ENCODE measurements around the gene NACA2. TPM values are rescaled to one million over a fixed set of nuclear protein-coding genes. Genes with fewer than 3 reads are reported as not detected.
A peak's percentile ranks its signal among the peaks of the same experiment; 100 is the strongest.

NACA2 gene
- total RNA-seq, 1 experiment from 2014 or later: not detected

DNA sequence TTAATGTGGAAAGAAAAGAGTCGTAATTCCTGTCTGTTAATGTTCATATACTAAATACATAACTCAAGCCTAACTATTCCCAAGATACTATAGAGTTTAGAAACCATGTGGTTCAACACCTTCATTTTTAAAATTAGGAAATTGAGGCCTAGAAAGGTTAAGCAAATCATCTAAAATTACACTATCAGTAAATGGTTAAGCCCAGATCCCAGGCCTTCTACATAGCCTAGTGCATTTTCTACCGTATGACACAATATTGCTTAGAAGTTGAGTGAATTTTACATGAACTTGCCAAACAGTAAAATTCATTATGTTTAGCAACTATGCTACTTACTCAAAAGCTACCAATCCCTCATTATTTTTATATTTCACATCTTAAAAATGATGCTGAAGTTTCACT lies 6.8 kb downstream of the NACA2 start:
- ChIA-PET RAD21 (ENCODE audit: low non-redundant PET in 1 of 2, low total read pairs in 2 of 2, uncharacterized antibody in 2 of 2, unreplicated experiment in 2 of 2) (interaction anchor here in 1 of 2 experiments (0.5 kb wide), 1 partner anchor 860 kb away, joined by 3 read pairs; no protein-coding TSS in a partner anchor), POLR2A (interaction anchor here (0.9 kb wide), 1 partner anchor 12 kb away, joined by 3 read pairs; no protein-coding TSS in a partner anchor)
- TF ChIP-seq SRF (IDR thresholded peaks at IDR 0.05; ENCODE audit: low read depth): no peak
- TF ChIP-seq TCF7L2 (IDR thresholded peaks at IDR 0.05; ENCODE audit: borderline replicate concordance, extremely low read depth, insufficient read depth, insufficient read length): no peak
- TF ChIP-seq ZFX (IDR thresholded peaks at IDR 0.05): no peak
- TF ChIP-seq CEBPB (IDR thresholded peaks at IDR 0.05; ENCODE audit: low read depth): no peak
- TF ChIP-seq EZH2phosphoT487 (IDR thresholded peaks at IDR 0.05; ENCODE audit: borderline replicate concordance): no peak
- TF ChIP-seq, protein P1, sequence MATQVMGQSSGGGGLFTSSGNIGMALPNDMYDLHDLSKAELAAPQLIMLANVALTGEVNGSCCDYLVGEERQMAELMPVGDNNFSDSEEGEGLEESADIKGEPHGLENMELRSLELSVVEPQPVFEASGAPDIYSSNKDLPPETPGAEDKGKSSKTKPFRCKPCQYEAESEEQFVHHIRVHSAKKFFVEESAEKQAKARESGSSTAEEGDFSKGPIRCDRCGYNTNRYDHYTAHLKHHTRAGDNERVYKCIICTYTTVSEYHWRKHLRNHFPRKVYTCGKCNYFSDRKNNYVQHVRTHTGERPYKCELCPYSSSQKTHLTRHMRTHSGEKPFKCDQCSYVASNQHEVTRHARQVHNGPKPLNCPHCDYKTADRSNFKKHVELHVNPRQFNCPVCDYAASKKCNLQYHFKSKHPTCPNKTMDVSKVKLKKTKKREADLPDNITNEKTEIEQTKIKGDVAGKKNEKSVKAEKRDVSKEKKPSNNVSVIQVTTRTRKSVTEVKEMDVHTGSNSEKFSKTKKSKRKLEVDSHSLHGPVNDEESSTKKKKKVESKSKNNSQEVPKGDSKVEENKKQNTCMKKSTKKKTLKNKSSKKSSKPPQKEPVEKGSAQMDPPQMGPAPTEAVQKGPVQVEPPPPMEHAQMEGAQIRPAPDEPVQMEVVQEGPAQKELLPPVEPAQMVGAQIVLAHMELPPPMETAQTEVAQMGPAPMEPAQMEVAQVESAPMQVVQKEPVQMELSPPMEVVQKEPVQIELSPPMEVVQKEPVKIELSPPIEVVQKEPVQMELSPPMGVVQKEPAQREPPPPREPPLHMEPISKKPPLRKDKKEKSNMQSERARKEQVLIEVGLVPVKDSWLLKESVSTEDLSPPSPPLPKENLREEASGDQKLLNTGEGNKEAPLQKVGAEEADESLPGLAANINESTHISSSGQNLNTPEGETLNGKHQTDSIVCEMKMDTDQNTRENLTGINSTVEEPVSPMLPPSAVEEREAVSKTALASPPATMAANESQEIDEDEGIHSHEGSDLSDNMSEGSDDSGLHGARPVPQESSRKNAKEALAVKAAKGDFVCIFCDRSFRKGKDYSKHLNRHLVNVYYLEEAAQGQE (IDR thresholded peaks at IDR 0.05; ENCODE audit: low read depth): no peak

More for the DNA sequence above, 6.8 kb downstream of the NACA2 start:
- no peaks in the 10 kb centered on the region for H3K79me2 ChIP-seq (ENCODE audit: insufficient read depth, low read length)
- H2AFZ ChIP-seq (ENCODE audit: low read depth, low read length, poor library complexity, severe bottlenecking): peak overlapping the region; percentile 49
- ATAC-seq (no peak), DNase-seq (ENCODE audit: low read depth, low spot score) (no peak)
- H3K27ac ChIP-seq (ENCODE audit: low read depth, low read length): no peak overlapping the region
- H3K4me1 ChIP-seq (ENCODE audit: control insufficient read depth in 1 of 2, insufficient read depth in 2 of 2, low read length in 2 of 2): peaks cover 9 to 24% of the 10 kb centered on the region in 2 experiments
- no TSS peak for BruUV-seq (replicated peaks)
- CTCF ChIA-PET: interaction anchor here (0.9 to 3.8 kb wide), 9 partner anchors 9 to 864 kb away, joined by 3 to 29 read pairs (median 7); no protein-coding TSS in a partner anchor
- no peaks in the 10 kb centered on the region for H3K9me2 ChIP-seq (ENCODE audit: insufficient read depth)
- no peaks in the 10 kb centered on the region for H3K36me3 ChIP-seq (ENCODE audit: control insufficient read depth in 1 of 2, insufficient read depth in 2 of 2, low read length in 2 of 2)
- no peak overlapping the region for H3K4me2 ChIP-seq (ENCODE audit: low read length)
- H3K27me3 ChIP-seq (ENCODE audit: insufficient read depth, low read length): no peaks in the 10 kb centered on the region
- H4K20me1 ChIP-seq (ENCODE audit: insufficient read depth): no peaks in the 10 kb centered on the region
- no peaks in the 10 kb centered on the region for H3K9me3 ChIP-seq (ENCODE audit: control insufficient read depth in 1 of 2, insufficient read depth in 1 of 2, low read depth in 1 of 2, low read length in 2 of 2)
- no peak overlapping the region for H3K4me3 ChIP-seq (replicated peaks in 1 of 2; ENCODE audit: low read depth in 1 of 2, low read length in 2 of 2)
- intact Hi-C loops (cut with micrococcal nuclease): no loop called here
- no peak overlapping the region for H3K9ac ChIP-seq (ENCODE audit: low read length)
